Neural cell (in vitro differentiated cells): ENCODE data around the gene MOCS1. TPM values are rescaled to one million over a fixed set of nuclear protein-coding genes. Genes with fewer than 3 reads are reported as not detected.

ENCODE experiments used
- polyA plus RNA-seq: library from polyadenylated mRNA; depleted of rRNA; stranded (reverse); fragments of >200 nt; gene quantifications from 2 replicates; pipeline ENCODE4 v1.2.3, GENCODE V29; 2014

MOCS1 gene
- polyA plus RNA-seq, 1 donor from 2014 or later = 4.6 TPM

Other genes with a start within 250 kb of the MOCS1 start
- 0.06 and 2.1 TPM in 2 replicates for gene KIF6, start 209.1 kb downstream of the MOCS1 start, polyA plus RNA-seq
- 0.62 and 1.2 TPM in 2 replicates for gene DAAM2, start 142.1 kb downstream of the MOCS1 start, polyA plus RNA-seq